ENCODE measurements around the gene KIAA1671.

- TF ChIP-seq ZFYVE20 (CRISPR knock-in tag; IDR thresholded peaks at IDR 0.05; ENCODE audit: borderline replicate concordance, low read depth) = no peak
- TF ChIP-seq YY1 (IDR thresholded peaks at IDR 0.05; ENCODE audit: insufficient read depth, insufficient replicate concordance, low read depth, low read length) = peak; percentile 18
- TF ChIP-seq KDM5A (IDR thresholded peaks at IDR 0.05; ENCODE audit: borderline replicate concordance, low read length) = no peak
- TF ChIP-seq FOXK2 (IDR thresholded peaks at IDR 0.05) = no peak
- no peak for TF ChIP-seq ZBTB2 (CRISPR knock-in tag; IDR thresholded peaks at IDR 0.05; ENCODE audit: low read depth)
- TF ChIP-seq PHF8 (CRISPR knock-in tag; IDR thresholded peaks at IDR 0.05) = no peak
- TF ChIP-seq AFF4 (CRISPR knock-in tag; IDR thresholded peaks at IDR 0.05) = no peak
- TF ChIP-seq ZSCAN30 (CRISPR knock-in tag; IDR thresholded peaks at IDR 0.05) = no peak
- TF ChIP-seq TARDBP (CRISPR knock-in tag; IDR thresholded peaks at IDR 0.05) = no peak
- no peak for TF ChIP-seq TOE1 (CRISPR knock-in tag; IDR thresholded peaks at IDR 0.05)
Measured at GRCh38 chr22:25027959-25028840, 75.7 kb downstream of the KIAA1671 start.
